ENCODE results near the gene CADPS. TPM values are rescaled to one million over a fixed set of nuclear protein-coding genes. Genes with fewer than 3 reads are reported as not detected.

Gene CADPS
- total and polyA plus RNA-seq, 4 donors = 0.13 to 3.6 (median 0.49) TPM

DNA sequence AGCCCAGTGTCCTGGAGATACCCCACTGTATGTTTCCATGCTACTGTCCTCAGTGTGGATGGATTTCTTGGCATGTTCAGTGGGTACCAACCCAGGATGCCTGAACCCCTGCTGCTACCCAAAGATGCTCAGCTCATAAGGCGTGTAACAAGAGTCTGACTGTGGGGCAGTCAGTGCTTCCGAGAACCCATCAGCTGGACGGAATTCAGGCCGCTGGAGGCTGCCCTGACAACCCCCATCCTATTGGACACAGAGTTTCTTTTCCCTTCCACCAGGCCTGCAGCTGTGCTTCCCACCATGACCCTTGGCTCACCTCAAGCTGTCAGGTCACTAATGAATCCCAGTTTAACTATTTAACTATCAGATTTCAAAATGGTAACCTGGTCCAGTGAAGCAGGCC lies 277.7 kb downstream of the CADPS start:
- Histone ChIP-seq H3K4me3 (no peak overlapping the region), H3K27me3 (ENCODE audit: control insufficient read depth in 3 of 3, insufficient read depth in 3 of 3, low read length in 2 of 3) (peaks cover 0 to 3% (median 0%) of the 10 kb centered on the region in 3 donors), H3K9ac (ENCODE audit: insufficient read depth in 1 of 2, low read length in 2 of 2) (no peak overlapping the region), H3K27ac (ENCODE audit: low read depth in 1 of 2, low read length in 1 of 2) (no peak overlapping the region), H3K9me3 (ENCODE audit: control insufficient read depth in 4 of 4, insufficient read depth in 3 of 4, low read length in 3 of 4) (no peaks in the 10 kb centered on the region), H3K36me3 (ENCODE audit: control insufficient read depth in 4 of 4, insufficient read depth in 4 of 4, low read length in 4 of 4) (no peaks in the 10 kb centered on the region), H3K4me1 (ENCODE audit: control insufficient read depth in 5 of 5, insufficient read depth in 5 of 5, low read length in 5 of 5) (peaks cover 0 to 15% (median 2%) of the 10 kb centered on the region in 5 donors)
- TF ChIP-seq, protein P1, sequence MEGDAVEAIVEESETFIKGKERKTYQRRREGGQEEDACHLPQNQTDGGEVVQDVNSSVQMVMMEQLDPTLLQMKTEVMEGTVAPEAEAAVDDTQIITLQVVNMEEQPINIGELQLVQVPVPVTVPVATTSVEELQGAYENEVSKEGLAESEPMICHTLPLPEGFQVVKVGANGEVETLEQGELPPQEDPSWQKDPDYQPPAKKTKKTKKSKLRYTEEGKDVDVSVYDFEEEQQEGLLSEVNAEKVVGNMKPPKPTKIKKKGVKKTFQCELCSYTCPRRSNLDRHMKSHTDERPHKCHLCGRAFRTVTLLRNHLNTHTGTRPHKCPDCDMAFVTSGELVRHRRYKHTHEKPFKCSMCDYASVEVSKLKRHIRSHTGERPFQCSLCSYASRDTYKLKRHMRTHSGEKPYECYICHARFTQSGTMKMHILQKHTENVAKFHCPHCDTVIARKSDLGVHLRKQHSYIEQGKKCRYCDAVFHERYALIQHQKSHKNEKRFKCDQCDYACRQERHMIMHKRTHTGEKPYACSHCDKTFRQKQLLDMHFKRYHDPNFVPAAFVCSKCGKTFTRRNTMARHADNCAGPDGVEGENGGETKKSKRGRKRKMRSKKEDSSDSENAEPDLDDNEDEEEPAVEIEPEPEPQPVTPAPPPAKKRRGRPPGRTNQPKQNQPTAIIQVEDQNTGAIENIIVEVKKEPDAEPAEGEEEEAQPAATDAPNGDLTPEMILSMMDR (IDR thresholded peaks at IDR 0.05; ENCODE audit: control extremely low read depth, extremely low read depth) = no peak
- ATAC-seq (ENCODE audit: insufficient read depth, low FRiP score) (no peak), DNase-seq (peak; percentile 37 to 53 (median 43))
- 71 to 88% methylated on average over 4 of the region's 4 CpGs for WGBS, 2 donors

DNA sequence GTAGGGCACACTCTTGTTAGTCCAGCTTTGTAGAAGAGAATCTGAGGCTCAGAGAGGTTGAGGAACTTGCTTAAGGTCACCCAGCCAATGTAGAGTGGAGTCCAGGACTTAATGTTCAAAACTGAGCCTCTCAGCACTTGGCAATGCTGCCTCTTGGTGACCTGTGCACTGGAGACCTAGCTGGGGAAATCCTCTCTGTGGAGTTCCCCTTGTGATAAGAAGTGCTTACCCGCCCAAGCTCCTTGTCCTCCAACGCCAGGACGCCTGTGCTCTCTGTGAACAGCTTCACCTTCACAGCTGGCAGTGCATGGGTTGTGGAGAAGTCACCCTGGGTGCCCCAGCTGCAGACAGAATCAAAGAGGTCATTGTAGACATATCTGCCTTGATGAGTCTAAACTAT lies 282.8 kb downstream of the CADPS start:
- no peaks in the 10 kb centered on the region for H3K36me3 ChIP-seq (ENCODE audit: control insufficient read depth in 4 of 4, insufficient read depth in 4 of 4, low read length in 4 of 4)
- ATAC-seq (ENCODE audit: insufficient read depth, low FRiP score) (no peak), DNase-seq (no peak)
- H3K4me1 ChIP-seq (ENCODE audit: control insufficient read depth in 5 of 5, insufficient read depth in 5 of 5, low read length in 5 of 5) = peaks cover 0 to 10% (median 3%) of the 10 kb centered on the region in 5 donors
- WGBS, 2 donors = 53% methylated on average over 3 of the region's 3 CpGs
- no peaks in the 10 kb centered on the region for H3K9me3 ChIP-seq (ENCODE audit: control insufficient read depth in 4 of 4, insufficient read depth in 3 of 4, low read length in 3 of 4)
- no peak overlapping the region for H3K9ac ChIP-seq (ENCODE audit: insufficient read depth in 1 of 2, low read length in 2 of 2)
- TF ChIP-seq, protein P1 (IDR thresholded peaks at IDR 0.05; ENCODE audit: control extremely low read depth, extremely low read depth) = no peak
- no peak overlapping the region for H3K27ac ChIP-seq (ENCODE audit: low read depth in 1 of 2, low read length in 1 of 2)
- H3K4me3 ChIP-seq = no peak overlapping the region
- H3K27me3 ChIP-seq (ENCODE audit: control insufficient read depth in 3 of 3, insufficient read depth in 3 of 3, low read length in 2 of 3) = peaks cover 0 to 3% (median 2%) of the 10 kb centered on the region in 3 donors

DNA sequence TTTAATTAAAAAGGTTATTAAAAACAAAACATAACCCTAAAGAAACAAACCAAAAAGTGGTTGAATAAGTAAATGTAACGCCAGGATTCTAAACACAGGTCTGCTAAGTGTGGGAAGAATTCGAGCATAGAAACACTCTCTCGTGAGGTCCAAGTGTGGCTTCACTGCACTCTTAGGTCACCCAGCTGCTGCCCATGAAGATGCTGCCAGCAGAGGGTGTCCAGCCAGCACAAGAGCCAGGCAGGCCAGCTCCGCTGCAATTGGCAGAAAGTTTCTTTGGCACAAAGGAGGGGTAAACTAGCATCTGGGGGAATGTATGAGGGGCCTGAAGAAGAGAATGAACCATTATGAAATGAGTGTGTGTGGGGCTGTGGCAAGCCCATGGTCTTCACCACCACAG lies 286.1 kb downstream of the CADPS start:
- Histone ChIP-seq H3K9me3 (ENCODE audit: control insufficient read depth in 4 of 4, insufficient read depth in 3 of 4, low read length in 3 of 4) (no peaks in the 10 kb centered on the region), H3K27me3 (ENCODE audit: control insufficient read depth in 3 of 3, insufficient read depth in 3 of 3, low read length in 2 of 3) (peaks cover 0 to 5% (median 2%) of the 10 kb centered on the region in 3 donors), H3K4me3 (no peak overlapping the region), H3K9ac (ENCODE audit: insufficient read depth in 1 of 2, low read length in 2 of 2) (no peak overlapping the region), H3K36me3 (ENCODE audit: control insufficient read depth in 4 of 4, insufficient read depth in 4 of 4, low read length in 4 of 4) (no peaks in the 10 kb centered on the region), H3K4me1 (ENCODE audit: control insufficient read depth in 5 of 5, insufficient read depth in 5 of 5, low read length in 5 of 5) (peaks cover 0 to 14% (median 3%) of the 10 kb centered on the region in 5 donors), H3K27ac (ENCODE audit: low read depth in 1 of 2, low read length in 1 of 2) (no peak overlapping the region)
- no peak for ATAC-seq (ENCODE audit: insufficient read depth, low FRiP score)
- TF ChIP-seq, protein P1 (IDR thresholded peaks at IDR 0.05; ENCODE audit: control extremely low read depth, extremely low read depth) = no peak
- WGBS, 2 donors = 77 to 82% methylated on average over 4 of the region's 4 CpGs
- DNase-seq = no peak

DNA sequence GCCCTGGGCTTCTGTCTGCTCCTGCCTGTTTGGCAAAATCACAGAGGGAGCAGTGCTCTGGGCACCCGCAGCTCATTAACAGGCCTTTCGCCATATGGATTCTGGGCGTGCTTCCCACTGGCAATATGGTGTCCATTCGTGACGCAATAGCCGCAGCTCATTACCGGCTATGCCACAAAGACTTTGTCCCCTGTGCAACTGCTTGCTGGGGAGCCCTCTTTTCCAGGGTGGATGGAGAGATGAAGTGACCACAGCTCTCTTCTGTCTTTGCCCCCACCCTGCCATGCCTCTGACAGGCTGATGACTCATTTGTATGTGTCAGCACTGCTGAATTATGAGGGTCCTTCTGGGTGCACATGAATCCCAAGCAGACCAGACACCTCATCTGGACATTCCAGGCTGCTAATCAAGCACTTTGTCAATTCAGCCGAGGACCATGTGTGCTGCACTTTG lies 287.6 kb downstream of the CADPS start:
- DNase-seq = peak; percentile 91 to 96 (median 95)
- Histone ChIP-seq H3K9me3 (ENCODE audit: control insufficient read depth in 4 of 4, insufficient read depth in 3 of 4, low read length in 3 of 4) (no peaks in the 10 kb centered on the region), H3K4me1 (ENCODE audit: control insufficient read depth in 5 of 5, insufficient read depth in 5 of 5, low read length in 5 of 5) (peaks cover 2 to 14% (median 3%) of the 10 kb centered on the region in 5 donors), H3K27ac (ENCODE audit: low read depth in 1 of 2, low read length in 1 of 2) (no peak overlapping the region), H3K4me3 (no peak overlapping the region), H3K27me3 (ENCODE audit: control insufficient read depth in 3 of 3, insufficient read depth in 3 of 3, low read length in 2 of 3) (peaks cover 0 to 2% (median 2%) of the 10 kb centered on the region in 3 donors), H3K36me3 (ENCODE audit: control insufficient read depth in 4 of 4, insufficient read depth in 4 of 4, low read length in 4 of 4) (no peaks in the 10 kb centered on the region), H3K9ac (ENCODE audit: insufficient read depth in 1 of 2, low read length in 2 of 2) (no peak overlapping the region)
- no peak for ATAC-seq (ENCODE audit: insufficient read depth, low FRiP score)
- TF ChIP-seq, protein P1 (IDR thresholded peaks at IDR 0.05; ENCODE audit: control extremely low read depth, extremely low read depth) = no peak
- 82 to 83% methylated on average over 8 of the region's 8 CpGs for WGBS, 2 donors

All from lung (tissue), 12 donors.